HG03469 (cell line): ENCODE results near the gene ABCC9.

Source experiments
- ATAC-seq: cut with Tn5 transposase; IDR thresholded peaks from one replicate; pipeline ENCODE4 v1.9.1; 2021; ENCODE audit warnings: mild to moderate bottlenecking, moderate library complexity, moderate number of reproducible peaks; ENCODE audit not compliant: unreplicated experiment

ABCC9 gene

DNA sequence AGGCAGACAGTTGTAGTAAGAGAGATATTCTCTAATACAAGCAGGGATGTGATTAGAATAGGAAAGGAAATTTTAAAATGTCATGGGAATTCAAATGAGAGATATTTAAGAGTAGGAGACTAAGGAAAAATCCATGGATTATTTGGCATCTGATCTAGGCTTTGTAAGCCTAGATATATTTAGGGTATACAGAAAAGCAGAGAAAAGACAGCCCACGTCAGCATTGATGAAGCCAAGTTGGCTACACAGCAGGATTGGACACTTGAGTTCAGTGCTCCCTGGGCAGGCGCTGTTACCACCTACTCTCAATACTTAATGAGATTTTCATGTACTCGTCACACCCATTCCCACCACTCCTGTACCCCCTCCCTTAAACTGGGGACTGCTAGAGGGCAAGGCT is 165.1 kb downstream of the ABCC9 start:
- ATAC-seq: no peak

DNA sequence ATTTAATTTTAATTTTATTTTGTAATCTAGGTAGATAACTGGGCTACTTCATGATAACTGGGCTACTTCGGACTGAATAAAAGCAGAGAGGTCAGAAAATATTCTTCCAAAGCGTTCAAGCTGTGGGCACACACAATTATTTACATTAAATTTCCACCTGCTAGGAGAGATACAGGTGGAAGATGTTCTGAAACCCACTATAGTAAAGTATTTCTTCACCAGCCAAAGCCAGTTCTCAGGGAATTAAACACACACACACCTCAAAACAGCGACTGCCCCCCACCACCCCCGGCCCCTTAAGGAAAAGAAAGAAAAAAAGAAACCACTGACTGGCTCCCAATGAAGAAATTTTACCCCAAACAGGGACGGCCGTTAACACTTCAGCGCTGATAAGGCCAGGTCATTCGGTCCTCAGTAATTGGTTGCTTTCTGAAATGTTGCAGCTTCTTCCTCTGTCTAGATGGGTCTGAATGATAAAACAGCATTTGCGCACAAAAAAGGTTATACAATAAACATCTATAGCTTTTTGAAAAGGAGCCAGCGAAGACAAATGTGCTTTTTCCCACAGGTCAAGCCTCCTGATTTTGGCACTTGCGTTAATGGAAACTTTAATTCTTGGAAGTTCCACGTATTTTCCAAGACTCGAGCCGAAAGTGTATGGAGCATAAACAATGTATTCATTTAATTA is 165.9 kb downstream of the ABCC9 start:
- no peak for ATAC-seq

DNA sequence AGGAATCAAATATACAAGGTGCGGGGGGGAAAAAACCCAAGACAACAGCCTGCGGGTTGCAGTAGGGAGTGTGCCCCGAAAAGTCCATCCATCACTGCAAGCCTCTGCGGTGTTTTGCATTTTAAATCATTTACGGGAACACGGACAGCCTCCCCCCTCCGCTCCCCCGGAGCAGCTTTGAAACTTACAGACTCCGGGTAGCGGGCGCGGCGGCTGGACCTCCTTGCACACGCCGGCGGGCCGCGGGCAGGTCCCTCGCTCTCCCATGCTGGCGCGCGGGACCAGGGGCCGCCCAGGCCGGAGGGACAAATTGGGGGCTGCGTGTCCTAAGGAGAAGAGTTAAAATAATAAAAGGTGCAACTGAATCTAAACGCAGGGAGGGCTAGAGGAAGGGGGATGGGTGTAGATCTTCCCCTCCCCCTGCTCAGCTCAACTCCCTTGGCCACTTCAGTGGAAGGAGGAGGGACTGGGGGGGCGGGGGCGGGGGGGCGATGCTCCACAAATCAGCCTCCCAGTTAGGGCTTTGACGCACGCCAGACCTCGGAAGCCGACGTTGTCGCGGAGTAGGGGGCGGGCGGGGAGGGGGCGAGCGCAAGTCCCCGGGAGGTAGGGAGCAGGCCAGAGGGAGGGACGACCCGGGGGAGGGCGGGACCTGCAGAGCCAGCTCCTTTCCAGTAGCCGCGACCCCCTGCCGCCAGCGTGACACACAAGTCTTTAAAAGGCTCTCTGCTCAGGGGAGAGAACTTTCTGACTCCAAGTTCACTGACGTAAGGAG is 166.7 kb downstream of the ABCC9 start, which contains the start of gene KCNJ8:
Gene KCNJ8, minus strand, starts transcription at position 349 of the 775 bp plus-strand sequence. CDS start 1,090 bp downstream, outside the sequence.
- no peak for ATAC-seq

DNA sequence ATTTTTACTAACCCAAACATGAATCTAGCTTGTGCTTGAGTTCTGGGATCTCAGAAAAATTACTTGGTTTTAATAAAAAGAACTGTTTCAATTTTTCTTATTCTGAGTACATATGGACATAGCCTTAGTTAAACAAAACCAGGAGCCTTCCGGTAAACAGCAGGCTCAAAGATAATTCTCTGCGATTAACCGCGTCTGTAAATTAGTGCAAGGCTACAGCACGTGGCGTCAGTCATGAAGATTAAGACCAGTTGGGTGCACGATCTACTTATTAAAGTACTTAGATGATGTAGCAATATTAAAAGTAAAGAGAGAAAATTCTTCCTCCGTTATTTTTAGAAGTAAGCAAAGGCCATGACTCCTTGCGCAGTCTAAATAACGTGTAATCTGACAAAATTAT is 167.4 kb downstream of the ABCC9 start:
- no peak for ATAC-seq

DNA sequence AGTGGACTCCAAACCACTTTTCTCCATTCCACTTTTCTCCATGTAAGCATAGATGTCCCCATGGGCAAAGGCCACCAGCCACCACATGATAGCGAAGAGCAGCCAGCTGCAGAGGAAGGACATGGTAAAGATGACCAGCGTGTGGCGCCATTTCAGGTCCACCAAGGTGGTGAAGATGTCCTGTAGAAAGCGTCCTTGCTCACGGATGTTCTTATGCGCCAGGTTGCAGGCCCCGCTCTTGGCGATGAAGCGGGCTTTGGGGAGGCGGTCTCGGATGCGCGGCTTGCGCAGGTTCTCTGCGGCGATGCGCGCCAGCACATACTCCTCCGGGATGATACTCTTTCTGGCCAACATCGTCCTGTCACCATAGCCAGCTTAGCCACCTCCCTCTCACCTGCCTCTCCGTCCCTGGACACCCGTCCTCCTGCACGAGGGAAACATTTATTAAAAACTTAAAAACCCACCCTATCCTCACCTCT is 167.9 kb downstream of the ABCC9 start:
- ATAC-seq: no peak

DNA sequence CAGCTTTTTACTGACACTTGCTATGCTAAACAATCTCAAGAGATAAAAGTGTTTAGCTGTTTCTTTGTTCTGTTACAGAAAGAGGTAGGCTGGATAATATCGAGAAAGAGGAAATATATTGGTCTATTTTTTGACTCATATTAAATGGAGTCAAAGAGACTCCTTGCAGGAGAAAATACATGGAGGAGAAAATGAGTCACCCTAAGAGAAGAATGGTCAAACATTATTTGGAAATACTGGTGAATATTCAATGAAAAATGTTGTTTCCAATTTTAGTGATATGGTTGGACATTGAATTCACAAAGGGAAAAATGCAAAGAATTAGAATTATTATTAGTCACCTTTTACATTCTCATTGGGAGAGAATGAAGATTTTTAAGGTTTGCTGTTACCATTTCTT is 169.9 kb downstream of the ABCC9 start:
- ATAC-seq: no peak

- ATAC-seq: no peak
Observed at GRCh38 chr12:21769307-21769706, 171.9 kb downstream of the ABCC9 start.

GRCh38 chr12:21766403-21766802 is 174.8 kb downstream of the ABCC9 start:
- ATAC-seq: no peak

GRCh38 chr12:21764950-21765349 is 176.3 kb downstream of the ABCC9 start:
- no peak for ATAC-seq

GRCh38 chr12:21764065-21764464 is 177.2 kb downstream of the ABCC9 start:
- no peak for ATAC-seq

GRCh38 chr12:21763531-21763930 is 177.7 kb downstream of the ABCC9 start:
- ATAC-seq: no peak

DNA sequence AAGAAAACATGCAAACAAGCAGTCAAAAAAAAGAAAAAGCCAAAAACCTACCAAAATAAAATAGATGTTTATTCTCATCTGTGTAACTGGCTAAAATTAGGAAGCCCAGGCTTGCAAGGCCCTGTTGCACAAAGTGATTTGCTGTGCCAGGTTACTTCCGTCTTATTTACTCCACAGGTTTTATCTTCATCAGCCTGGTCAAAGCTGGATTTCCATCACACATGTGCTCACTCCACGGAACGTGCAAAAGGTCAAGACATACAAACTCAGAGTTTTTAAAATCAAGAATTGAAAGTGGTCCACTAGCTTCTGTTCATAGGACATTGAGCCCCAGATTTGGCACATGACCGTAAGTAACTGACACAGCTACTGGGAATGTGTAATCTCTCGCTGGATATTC is 181.5 kb downstream of the ABCC9 start:
- no peak for ATAC-seq

GRCh38 chr12:21757735-21758134 is 183.5 kb downstream of the ABCC9 start:
- ATAC-seq: no peak

- ATAC-seq: no peak
Observed at GRCh38 chr12:21756699-21757098, 184.5 kb downstream of the ABCC9 start.

- no peak for ATAC-seq
Observed at GRCh38 chr12:21751517-21751916, 189.7 kb downstream of the ABCC9 start.
